Spleen (tissue), 7 donors: ENCODE measurements around the gene NUAK2.

Experiments used
- POLR2A ChIP-seq, 3 donors: fragments of 450-650 bp; IDR thresholded peaks; one replicate each; pipeline ENCODE4 v1.5.1; 2017; ENCODE audit warnings: antibody characterized with exemption in 3 of 3, mild to moderate bottlenecking in 1 of 3
- POLR2AphosphoS5 ChIP-seq, 3 donors: sonication (generic); formaldehyde crosslinking; IDR thresholded peaks; one replicate each; pipeline ENCODE4 v1.5.1; 2017; ENCODE audit warnings: antibody characterized with exemption in 3 of 3
- TF ChIP-seq, protein P1 (sequence below), 11 experiments: fragments of 200-600 bp in 7 of 11; fragments of 450-650 bp in 4 of 11; sonication (generic) in 4 of 11; IDR thresholded peaks in 8 of 11; conservative IDR thresholded peaks in 3 of 11; 1 replicate in 7 of 11; 2 replicates in 4 of 11; pipeline versions ENCODE4 v1.4.0 to v1.8.0; 2016 to 2021; ENCODE audit warnings: antibody characterized with exemption in 11 of 11, inconsistent platforms in 4 of 11, mild to moderate bottlenecking in 1 of 11
- donor health status: DM: no; HTN: no; CAD: no; lungs with moderate emphysema.
- donor health status: DM: no; HTN: no; CAD: no.
- donor health status: DM: no; HTN: no; CAD: no.

GRCh38 chr1:205339717-205340116, 18.2 kb upstream of the NUAK2 start:
- TF ChIP-seq, protein P1, sequence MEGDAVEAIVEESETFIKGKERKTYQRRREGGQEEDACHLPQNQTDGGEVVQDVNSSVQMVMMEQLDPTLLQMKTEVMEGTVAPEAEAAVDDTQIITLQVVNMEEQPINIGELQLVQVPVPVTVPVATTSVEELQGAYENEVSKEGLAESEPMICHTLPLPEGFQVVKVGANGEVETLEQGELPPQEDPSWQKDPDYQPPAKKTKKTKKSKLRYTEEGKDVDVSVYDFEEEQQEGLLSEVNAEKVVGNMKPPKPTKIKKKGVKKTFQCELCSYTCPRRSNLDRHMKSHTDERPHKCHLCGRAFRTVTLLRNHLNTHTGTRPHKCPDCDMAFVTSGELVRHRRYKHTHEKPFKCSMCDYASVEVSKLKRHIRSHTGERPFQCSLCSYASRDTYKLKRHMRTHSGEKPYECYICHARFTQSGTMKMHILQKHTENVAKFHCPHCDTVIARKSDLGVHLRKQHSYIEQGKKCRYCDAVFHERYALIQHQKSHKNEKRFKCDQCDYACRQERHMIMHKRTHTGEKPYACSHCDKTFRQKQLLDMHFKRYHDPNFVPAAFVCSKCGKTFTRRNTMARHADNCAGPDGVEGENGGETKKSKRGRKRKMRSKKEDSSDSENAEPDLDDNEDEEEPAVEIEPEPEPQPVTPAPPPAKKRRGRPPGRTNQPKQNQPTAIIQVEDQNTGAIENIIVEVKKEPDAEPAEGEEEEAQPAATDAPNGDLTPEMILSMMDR (IDR thresholded peaks at IDR 0.05 in 8 of 11, conservative IDR thresholded peaks at IDR 0.05 in 3 of 11), result no peak
- TF ChIP-seq POLR2AphosphoS5 (IDR thresholded peaks at IDR 0.05) (no peak), POLR2A (IDR thresholded peaks at IDR 0.05) (no peak)
